Measurements from ENCODE around the gene TTC39B.

TTC39B gene

GRCh38 chr9:15135164-15135792 lies 171.7 kb downstream of the TTC39B start:
- no peak overlapping the region for H3K4me3 ChIP-seq (replicated peaks; ENCODE audit: low read depth, low read length)
- TF ChIP-seq, protein P1, sequence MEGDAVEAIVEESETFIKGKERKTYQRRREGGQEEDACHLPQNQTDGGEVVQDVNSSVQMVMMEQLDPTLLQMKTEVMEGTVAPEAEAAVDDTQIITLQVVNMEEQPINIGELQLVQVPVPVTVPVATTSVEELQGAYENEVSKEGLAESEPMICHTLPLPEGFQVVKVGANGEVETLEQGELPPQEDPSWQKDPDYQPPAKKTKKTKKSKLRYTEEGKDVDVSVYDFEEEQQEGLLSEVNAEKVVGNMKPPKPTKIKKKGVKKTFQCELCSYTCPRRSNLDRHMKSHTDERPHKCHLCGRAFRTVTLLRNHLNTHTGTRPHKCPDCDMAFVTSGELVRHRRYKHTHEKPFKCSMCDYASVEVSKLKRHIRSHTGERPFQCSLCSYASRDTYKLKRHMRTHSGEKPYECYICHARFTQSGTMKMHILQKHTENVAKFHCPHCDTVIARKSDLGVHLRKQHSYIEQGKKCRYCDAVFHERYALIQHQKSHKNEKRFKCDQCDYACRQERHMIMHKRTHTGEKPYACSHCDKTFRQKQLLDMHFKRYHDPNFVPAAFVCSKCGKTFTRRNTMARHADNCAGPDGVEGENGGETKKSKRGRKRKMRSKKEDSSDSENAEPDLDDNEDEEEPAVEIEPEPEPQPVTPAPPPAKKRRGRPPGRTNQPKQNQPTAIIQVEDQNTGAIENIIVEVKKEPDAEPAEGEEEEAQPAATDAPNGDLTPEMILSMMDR (IDR thresholded peaks at IDR 0.05; ENCODE audit: insufficient read depth, low read length, poor library complexity, severe bottlenecking): peak; percentile 84
- no peaks in the 10 kb centered on the region for H3K36me3 ChIP-seq (ENCODE audit: control insufficient read depth, insufficient read depth, low read length)
- peak; percentile 6 for DNase-seq (ENCODE audit: extremely low read depth, insufficient read length)
- no peaks in the 10 kb centered on the region for H3K27me3 ChIP-seq (replicated peaks; ENCODE audit: control insufficient read depth, insufficient read depth, low read length)

- Histone ChIP-seq H3K36me3 (ENCODE audit: control insufficient read depth, insufficient read depth, low read length) (no peaks in the 10 kb centered on the region), H3K27me3 (replicated peaks; ENCODE audit: control insufficient read depth, insufficient read depth, low read length) (no peaks in the 10 kb centered on the region), H3K4me3 (replicated peaks; ENCODE audit: low read depth, low read length) (no peak overlapping the region)
- TF ChIP-seq, protein P1 (IDR thresholded peaks at IDR 0.05; ENCODE audit: insufficient read depth, low read length, poor library complexity, severe bottlenecking): no peak
- no peak for DNase-seq (ENCODE audit: extremely low read depth, insufficient read length)
Measured at GRCh38 chr9:15133488-15133887, 173.5 kb downstream of the TTC39B start.

DNA sequence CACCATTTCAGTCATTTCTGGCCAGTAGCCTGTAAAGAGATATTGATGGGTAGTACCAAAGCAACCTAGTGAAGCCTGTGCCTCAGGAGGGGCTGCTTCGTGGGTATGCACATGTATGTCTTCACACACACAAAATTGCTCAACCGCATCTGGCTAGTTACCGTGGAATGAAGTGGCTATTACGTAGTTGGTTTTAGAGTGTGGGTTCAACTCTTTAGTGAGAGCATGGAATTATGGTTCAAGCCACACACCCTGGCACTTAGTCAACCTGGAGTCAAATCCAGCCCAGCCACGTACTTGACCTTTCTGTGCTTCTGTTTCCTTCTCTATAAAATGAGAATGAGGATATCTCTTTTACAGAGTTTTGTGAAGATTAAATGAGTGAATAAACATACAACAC lies 174.9 kb downstream of the TTC39B start:
- H3K4me3 ChIP-seq (replicated peaks; ENCODE audit: low read depth, low read length): no peak overlapping the region
- H3K36me3 ChIP-seq (ENCODE audit: control insufficient read depth, insufficient read depth, low read length): no peaks in the 10 kb centered on the region
- TF ChIP-seq, protein P1 (IDR thresholded peaks at IDR 0.05; ENCODE audit: insufficient read depth, low read length, poor library complexity, severe bottlenecking): no peak
- no peak for DNase-seq (ENCODE audit: extremely low read depth, insufficient read length)
- H3K27me3 ChIP-seq (replicated peaks; ENCODE audit: control insufficient read depth, insufficient read depth, low read length): no peaks in the 10 kb centered on the region

GRCh38 chr9:15131094-15131493 lies 175.9 kb downstream of the TTC39B start:
- H3K36me3 ChIP-seq (ENCODE audit: control insufficient read depth, insufficient read depth, low read length): no peaks in the 10 kb centered on the region
- H3K4me3 ChIP-seq (replicated peaks; ENCODE audit: low read depth, low read length): no peak overlapping the region
- DNase-seq (ENCODE audit: extremely low read depth, insufficient read length): no peak
- TF ChIP-seq, protein P1 (IDR thresholded peaks at IDR 0.05; ENCODE audit: insufficient read depth, low read length, poor library complexity, severe bottlenecking): no peak
- H3K27me3 ChIP-seq (replicated peaks; ENCODE audit: control insufficient read depth, insufficient read depth, low read length): no peaks in the 10 kb centered on the region

GRCh38 chr9:15127831-15128230 lies 179.2 kb downstream of the TTC39B start:
- no peaks in the 10 kb centered on the region for H3K27me3 ChIP-seq (replicated peaks; ENCODE audit: control insufficient read depth, insufficient read depth, low read length)
- no peaks in the 10 kb centered on the region for H3K36me3 ChIP-seq (ENCODE audit: control insufficient read depth, insufficient read depth, low read length)
- TF ChIP-seq, protein P1 (IDR thresholded peaks at IDR 0.05; ENCODE audit: insufficient read depth, low read length, poor library complexity, severe bottlenecking): no peak
- DNase-seq (ENCODE audit: extremely low read depth, insufficient read length): no peak
- H3K4me3 ChIP-seq (replicated peaks; ENCODE audit: low read depth, low read length): no peak overlapping the region

- no peak overlapping the region for H3K4me3 ChIP-seq (replicated peaks; ENCODE audit: low read depth, low read length)
- no peaks in the 10 kb centered on the region for H3K27me3 ChIP-seq (replicated peaks; ENCODE audit: control insufficient read depth, insufficient read depth, low read length)
- no peak for DNase-seq (ENCODE audit: extremely low read depth, insufficient read length)
- TF ChIP-seq, protein P1 (IDR thresholded peaks at IDR 0.05; ENCODE audit: insufficient read depth, low read length, poor library complexity, severe bottlenecking): no peak
- no peaks in the 10 kb centered on the region for H3K36me3 ChIP-seq (ENCODE audit: control insufficient read depth, insufficient read depth, low read length)
Measured at GRCh38 chr9:15121630-15122029, 185.4 kb downstream of the TTC39B start.

Measured in GM06990 (cell line).